Epidermal melanocyte (primary cell): ENCODE data around the gene GPR15.
"Not testable (repeated sequence)": the region's sequence is repeated elsewhere in the genome, so short reads cannot be mapped to it uniquely, and the experiment has no call there.

Experiments used
- DNase-seq: peaks from one replicate; pipeline ENCODE4 v3.0.0; 2011; ENCODE audit warnings: low spot score; ENCODE audit not compliant: insufficient read length

The GPR15 gene

GRCh38 chr3:98557324-98558010 is 25.7 kb downstream of the GPR15 start:
- no peak for DNase-seq

GRCh38 chr3:98558100-98558827 is 26.5 kb downstream of the GPR15 start:
- DNase-seq = no peak

- DNase-seq = not testable (repeated sequence)
Measured at GRCh38 chr3:98559769-98560168, 28.0 kb downstream of the GPR15 start.

GRCh38 chr3:98560911-98561310 is 29.1 kb downstream of the GPR15 start:
- DNase-seq = no peak

- DNase-seq = no peak
Measured at GRCh38 chr3:98561727-98562521, 30.1 kb downstream of the GPR15 start.

GRCh38 chr3:98563661-98564281 is 32.0 kb downstream of the GPR15 start:
- no peak for DNase-seq

- DNase-seq = no peak
Measured at GRCh38 chr3:98564282-98565005, 32.7 kb downstream of the GPR15 start.

GRCh38 chr3:98565237-98565643 is 33.5 kb downstream of the GPR15 start:
- no peak for DNase-seq

GRCh38 chr3:98565843-98566242 is 34.1 kb downstream of the GPR15 start:
- DNase-seq = no peak

GRCh38 chr3:98567666-98568270 is 36.0 kb downstream of the GPR15 start:
- no peak for DNase-seq

GRCh38 chr3:98568402-98568801 is 36.6 kb downstream of the GPR15 start:
- no peak for DNase-seq

GRCh38 chr3:98573181-98573728 is 41.5 kb downstream of the GPR15 start:
- no peak for DNase-seq

GRCh38 chr3:98574132-98574531 is 42.4 kb downstream of the GPR15 start:
- DNase-seq = no peak

- no peak for DNase-seq
Measured at GRCh38 chr3:98577178-98577895, 45.6 kb downstream of the GPR15 start.

- DNase-seq = no peak
Measured at GRCh38 chr3:98580401-98581386, 48.9 kb downstream of the GPR15 start.

- no peak for DNase-seq
Measured at GRCh38 chr3:98581474-98581873, 49.7 kb downstream of the GPR15 start.

- no peak for DNase-seq
Measured at GRCh38 chr3:98582042-98582441, 50.3 kb downstream of the GPR15 start.

- no peak for DNase-seq
Measured at GRCh38 chr3:98583766-98584165, 52.0 kb downstream of the GPR15 start.
